K562 (cell line): ENCODE measurements around the gene NEURL1. TPM values are rescaled to one million over a fixed set of nuclear protein-coding genes. Genes with fewer than 3 reads are reported as not detected.

Experiments used
- ATAC-seq: fragments of 200-7000 bp; cut with Tn5 transposase; 3 replicates; pipeline ENCODE4 v1.9.1; 2020; ENCODE audit warnings: moderate library complexity
- BruUV-seq: library from RNA; stranded (reverse); fragments of 400-500 nt; replicated peaks from 2 replicates; lab custom pipeline; 2021; lab: Mats Ljungman, UMichigan
- CTCF ChIA-PET: fragments of 300-600 bp; formaldehyde crosslinking; extraction: SDS; loops from one replicate; lab custom pipeline; 2021; ENCODE audit warnings: low intra/inter-chr PET ratio; lab: Yijun Ruan, JAX
- POLR2A ChIA-PET: fragments of 300-600, 350-650 bp; sonication (Branson Sonifier 250); formaldehyde crosslinking; extraction: SDS; loops from one replicate; lab custom pipeline; 2021; ENCODE audit warnings: antibody characterized with exemption, inconsistent platforms; lab: Yijun Ruan, JAX
- DNase-seq, 4 experiments: peaks; one replicate each; pipeline versions ENCODE4 v3.0.0 to v3.0.0-alpha.2; 2011 to 2018; ENCODE audit warnings: low spot score in 3 of 4, mixed read lengths in 3 of 4; ENCODE audit errors: extremely low read depth in 1 of 4
- FAIRE-seq: peaks from 2 replicates; lab custom pipeline; 2011; peaks lifted over from hg19 to GRCh38; lab: Jason Lieb, UNC
- H2AFZ ChIP-seq: 2 replicates; pipeline ENCODE4 v1.6.0; 2011; ENCODE audit warnings: low read depth, low read length, control low read depth, inconsistent platforms
- H3K27ac ChIP-seq: fragments of 200-600 bp; 3 replicates; pipeline ENCODE4 v1.8.0; 2011; ENCODE audit warnings: low read depth, mild to moderate bottlenecking, control low read depth, inconsistent platforms, low read length, moderate library complexity, mixed read lengths; ENCODE audit errors: extremely low read depth
- H3K27me3 ChIP-seq, 2 experiments: fragments of 300-600 bp in 1 of 2; 2 replicates in 1 of 2; 3 replicates in 1 of 2; pipeline versions ENCODE4 v1.6.0 to v1.8.0; 2011; ENCODE audit warnings: inconsistent platforms in 2 of 2, low read length in 2 of 2, mild to moderate bottlenecking in 1 of 2, mixed read lengths in 1 of 2, moderate library complexity in 1 of 2; ENCODE audit not compliant: control insufficient read depth in 2 of 2, insufficient read depth in 2 of 2
- H3K36me3 ChIP-seq: fragments of 300-600 bp; 3 replicates; pipeline ENCODE4 v1.8.0; 2011; ENCODE audit warnings: mild to moderate bottlenecking, low read length, inconsistent platforms; ENCODE audit not compliant: control insufficient read depth, insufficient read depth
- H3K4me1 ChIP-seq, 2 experiments: fragments of 200-600 bp in 1 of 2; replicated peaks in 1 of 2; 2 replicates in 1 of 2; 3 replicates in 1 of 2; pipeline versions ENCODE4 v1.5.1 to v1.8.0; 2011; ENCODE audit warnings: inconsistent platforms in 2 of 2, low read length in 2 of 2, mild to moderate bottlenecking in 1 of 2, mixed read lengths in 1 of 2, moderate library complexity in 1 of 2; ENCODE audit not compliant: control insufficient read depth in 2 of 2, insufficient read depth in 2 of 2
- H3K4me2 ChIP-seq: 2 replicates; pipeline ENCODE4 v1.6.1; 2011; ENCODE audit warnings: low read length, control low read depth, inconsistent platforms, mixed read lengths; ENCODE audit not compliant: insufficient read depth
- H3K4me3 ChIP-seq: fragments of 200-600 bp; sonication (generic), shearing (Covaris generic); 2 replicates; pipeline ENCODE4 v1.5.1; 2016; ENCODE audit warnings: control low read depth, inconsistent platforms
- H3K79me2 ChIP-seq: fragments of 200-600 bp; 3 replicates; pipeline ENCODE4 v1.8.0; 2011; ENCODE audit warnings: low read length, inconsistent platforms; ENCODE audit not compliant: control insufficient read depth, insufficient read depth
- H3K9ac ChIP-seq, 2 experiments: 2 replicates each; pipeline versions ENCODE4 v1.6.0 to v1.6.1; 2011; ENCODE audit warnings: low read depth in 2 of 2, low read length in 2 of 2, control low read depth in 1 of 2, inconsistent platforms in 1 of 2, mild to moderate bottlenecking in 1 of 2, mixed read lengths in 1 of 2; ENCODE audit not compliant: insufficient read depth in 1 of 2
- H3K9me1 ChIP-seq: one replicate; pipeline ENCODE4 v1.6.0; 2011; ENCODE audit warnings: inconsistent platforms, mild to moderate bottlenecking, low read length, moderate library complexity; ENCODE audit not compliant: control insufficient read depth, insufficient read depth
- H3K9me3 ChIP-seq: replicated peaks from 2 replicates; pipeline ENCODE4 v1.5.1; 2011; ENCODE audit warnings: low read depth, low read length, inconsistent platforms; ENCODE audit not compliant: control insufficient read depth, insufficient read depth
- H4K20me1 ChIP-seq: replicated peaks from 2 replicates; pipeline ENCODE4 v1.6.1; 2011; ENCODE audit warnings: low read length, inconsistent platforms, mixed read lengths; ENCODE audit not compliant: control insufficient read depth, insufficient read depth
- ADNP ChIP-seq: fragments of 200-800 bp; sonication (Bioruptor generic); IDR thresholded peaks from 2 replicates; pipeline ENCODE4 v1.6.1; 2016; ENCODE audit warnings: missing genetic modification characterization, missing compliant biosample characterization
- BCOR ChIP-seq: fragments of 450-650 bp; IDR thresholded peaks from 2 replicates; pipeline ENCODE4 v1.6.1; 2016
- HOXB6 ChIP-seq: fragments of 250-450 bp; sonication (Bioruptor Pico); IDR thresholded peaks from 2 replicates; pipeline ENCODE4 v1.5.1; 2022; ENCODE audit warnings: mild to moderate bottlenecking, borderline replicate concordance
- KDM1A ChIP-seq, 2 experiments: fragments of 450-650 bp; IDR thresholded peaks; 2 replicates each; pipeline ENCODE4 v1.6.1; 2016; ENCODE audit warnings: mild to moderate bottlenecking in 2 of 2
- RBM25 ChIP-seq: fragments of 200-400 bp; formaldehyde crosslinking; IDR thresholded peaks from 2 replicates; pipeline ENCODE4 v1.6.1; 2018; ENCODE audit warnings: low read length, low read depth, moderate library complexity; ENCODE audit not compliant: severe bottlenecking
- RFX7 ChIP-seq: fragments of 250-450 bp; sonication (Bioruptor Pico); IDR thresholded peaks from 2 replicates; pipeline ENCODE4 v1.5.1; 2021; ENCODE audit warnings: mild to moderate bottlenecking
- SMARCE1 ChIP-seq: fragments of 450-650 bp; IDR thresholded peaks from 2 replicates; pipeline ENCODE4 v1.7.1; 2016; ENCODE audit warnings: mild to moderate bottlenecking
- WGBS: fragments of 100-300 bp; shearing (Covaris generic); methylation state at CpG from one replicate; pipeline ENCODE4 v1.1.6; 2016; ENCODE audit warnings: low coverage, mixed read lengths; ENCODE audit not compliant: insufficient coverage; ENCODE audit errors: missing lambda C conversion rate; 5-methylcytosine and 5-hydroxymethylcytosine counted together
- in situ Hi-C: fragments of 300-500 bp; cut with MboI; formaldehyde crosslinking; loops from 4 replicates; pipeline ENCODE4 v1.15.0; 2018; ENCODE audit warnings: inconsistent platforms, mixed read lengths
- intact Hi-C: fragments of 100-400 bp; cut with micrococcal nuclease; formaldehyde crosslinking; loops from 2 replicates; pipeline ENCODE4 v1.14.2; 2022
- polyA plus RNA-seq, 8 experiments: library from polyadenylated mRNA; depleted of rRNA in 4 of 8; stranded (reverse) in 5 of 8; unstranded in 3 of 8; fragments of >200 nt; fragmentation: Nextera tagmentation in 2 of 8; fragmentation: Illumina TruSeq in 1 of 8; extraction: Ambion mirVana in 2 of 8; extraction: Trizol in 1 of 8; gene quantifications; 2 replicates each; pipeline versions ENCODE4 v1.2.1 to v1.2.3, GENCODE V29; 2011 to 2014; ENCODE audit warnings: inconsistent platforms in 1 of 8, missing spikeins in 1 of 8
- total RNA-seq, 7 experiments: library from RNA; depleted of rRNA in 6 of 7; stranded (reverse); fragments of >200 nt in 6 of 7; fragmentation: Illumina TruSeq in 2 of 7; extraction: Trizol in 2 of 7; gene quantifications; 2 replicates each; pipeline versions ENCODE4 v1.2.1 to v1.2.3, GENCODE V29; 2011 to 2021; ENCODE audit warnings: low replicate concordance in 1 of 7
- TF ChIP-seq, protein P1 (sequence below): fragments of 450-650 bp; IDR thresholded peaks from 2 replicates; pipeline ENCODE4 v1.6.1; 2016
- TF ChIP-seq, protein P2 (sequence below): sonication (generic); formaldehyde crosslinking; IDR thresholded peaks from 2 replicates; pipeline ENCODE4 v1.8.1; 2023; ENCODE audit warnings: mild to moderate bottlenecking, missing genetic modification reagents, moderate library complexity

NEURL1 gene
- total and polyA plus RNA-seq, 9 of the 15 experiments (the other 6 are each of a cell fraction or from before 2014, with no cell fraction given) = 0.01 to 0.45 (median 0.16) TPM; not detected in 5

DNA sequence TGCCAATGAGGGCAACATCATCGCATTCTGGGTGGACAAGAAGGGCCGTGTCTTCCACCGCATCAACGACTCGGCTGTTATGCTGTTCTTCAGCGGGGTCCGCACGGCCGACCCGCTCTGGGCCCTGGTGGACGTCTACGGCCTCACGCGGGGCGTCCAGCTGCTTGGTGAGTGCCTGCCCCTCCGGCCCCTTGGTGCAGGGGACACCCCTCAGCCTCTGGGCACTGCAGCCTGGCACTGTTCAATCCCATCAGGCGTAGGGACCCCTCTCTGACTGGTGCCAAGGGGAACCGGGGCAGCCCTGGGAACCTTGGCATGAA, 78.1 kb downstream of the NEURL1 start (continued):
- TF ChIP-seq, protein P1, sequence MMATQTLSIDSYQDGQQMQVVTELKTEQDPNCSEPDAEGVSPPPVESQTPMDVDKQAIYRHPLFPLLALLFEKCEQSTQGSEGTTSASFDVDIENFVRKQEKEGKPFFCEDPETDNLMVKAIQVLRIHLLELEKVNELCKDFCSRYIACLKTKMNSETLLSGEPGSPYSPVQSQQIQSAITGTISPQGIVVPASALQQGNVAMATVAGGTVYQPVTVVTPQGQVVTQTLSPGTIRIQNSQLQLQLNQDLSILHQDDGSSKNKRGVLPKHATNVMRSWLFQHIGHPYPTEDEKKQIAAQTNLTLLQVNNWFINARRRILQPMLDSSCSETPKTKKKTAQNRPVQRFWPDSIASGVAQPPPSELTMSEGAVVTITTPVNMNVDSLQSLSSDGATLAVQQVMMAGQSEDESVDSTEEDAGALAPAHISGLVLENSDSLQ = no peak
- TF ChIP-seq SMARCE1 = no peak
- TF ChIP-seq, protein P2, sequence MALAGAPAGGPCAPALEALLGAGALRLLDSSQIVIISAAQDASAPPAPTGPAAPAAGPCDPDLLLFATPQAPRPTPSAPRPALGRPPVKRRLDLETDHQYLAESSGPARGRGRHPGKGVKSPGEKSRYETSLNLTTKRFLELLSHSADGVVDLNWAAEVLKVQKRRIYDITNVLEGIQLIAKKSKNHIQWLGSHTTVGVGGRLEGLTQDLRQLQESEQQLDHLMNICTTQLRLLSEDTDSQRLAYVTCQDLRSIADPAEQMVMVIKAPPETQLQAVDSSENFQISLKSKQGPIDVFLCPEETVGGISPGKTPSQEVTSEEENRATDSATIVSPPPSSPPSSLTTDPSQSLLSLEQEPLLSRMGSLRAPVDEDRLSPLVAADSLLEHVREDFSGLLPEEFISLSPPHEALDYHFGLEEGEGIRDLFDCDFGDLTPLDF (CRISPR knock-in tag) = no peak

DNA sequence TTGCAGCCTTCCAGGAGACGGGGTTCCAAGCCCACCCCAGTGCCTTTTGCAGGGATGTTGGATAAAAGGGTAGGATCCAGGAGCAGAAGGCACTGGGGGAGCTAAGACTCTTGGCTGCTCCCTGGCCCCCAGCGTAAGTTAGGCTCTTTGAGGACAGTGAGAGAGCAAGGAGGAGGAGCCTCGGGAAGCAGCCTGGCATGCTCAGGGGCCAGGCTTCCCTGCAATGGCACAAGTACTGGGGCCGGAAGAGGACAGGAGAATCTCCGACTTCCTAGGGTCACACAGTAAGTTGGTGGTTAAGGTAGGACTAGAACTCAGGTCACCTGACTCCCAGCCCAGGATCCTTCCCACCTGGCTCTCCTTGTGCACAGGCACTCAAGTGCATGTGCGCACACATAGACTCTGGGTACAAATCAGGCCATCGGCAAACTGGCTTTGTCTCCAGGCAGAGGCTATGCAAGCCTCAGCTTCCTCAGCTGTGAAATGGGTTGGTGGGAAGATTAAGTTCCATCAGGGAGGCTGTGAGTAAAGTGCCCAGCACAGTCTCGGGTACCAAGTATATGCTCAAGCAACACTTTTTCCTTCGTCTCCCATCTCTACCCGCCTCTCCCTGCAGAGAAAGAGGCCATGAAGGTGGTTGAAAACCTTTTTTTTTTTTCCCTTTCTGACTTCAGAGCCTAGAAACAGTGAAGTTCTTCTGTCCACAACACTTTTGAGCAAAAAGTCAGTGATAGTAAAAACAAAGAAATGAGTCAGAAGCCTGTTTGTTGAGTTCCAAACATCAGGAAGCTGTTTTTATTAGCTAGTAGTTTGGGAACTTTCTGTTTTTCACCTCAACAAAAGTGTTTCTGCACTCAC, 79.1 kb downstream of the NEURL1 start:
- WGBS = 36% methylated on average over 6 of the region's 10 CpGs
- Histone ChIP-seq H3K4me3 (no peak overlapping the region), H3K4me1 (peaks cover 4 to 18% of the 10 kb centered on the region in 2 experiments; a peak in 4 of 5 replicates), H3K4me2 (no peak overlapping the region), H3K9ac (no peak overlapping the region), H3K9me3 (no peaks in the 10 kb centered on the region), H3K9me1 (peaks cover 2% of the 10 kb centered on the region), H2AFZ (no peak overlapping the region), H3K79me2 (no peaks in the 10 kb centered on the region), H4K20me1 (no peaks in the 10 kb centered on the region; the same call in 1 of the 2 replicates), H3K27ac (no peak overlapping the region), H3K36me3 (no peaks in the 10 kb centered on the region), H3K27me3 (peaks cover 0 to 16% of the 10 kb centered on the region in 2 experiments; a peak in 2 of 5 replicates)
- intact Hi-C loops (no loop called here), in situ Hi-C loops (no loop called here)
- POLR2A ChIA-PET = interaction anchor here (0.5 kb wide), 1 partner anchor 21 kb away, joined by 3 read pairs; no protein-coding TSS in a partner anchor
- no peak for FAIRE-seq
- DNase-seq = no peak
- BruUV-seq = no TSS peak
- CTCF ChIA-PET = no interaction called here
- ATAC-seq = no peak
- TF ChIP-seq ADNP (tag) = 0 out of 2 replicates have a peak, but pooled peaks have one; percentile 31
- TF ChIP-seq BCOR = peak; percentile 62
- peak; percentile 87 for TF ChIP-seq RBM25
- TF ChIP-seq RFX7 (CRISPR knock-in tag) = no peak
- TF ChIP-seq KDM1A (IDR thresholded peaks at IDR 0.05) = peak in 1 of 2 experiments; percentile 72; a peak in 2 of 4 replicates
- no peak for TF ChIP-seq HOXB6 (CRISPR knock-in tag)
- TF ChIP-seq, all 486 proteins: peak for 4
